ENCODE measurements around the gene LRIG2. TPM values are rescaled to one million over a fixed set of nuclear protein-coding genes. Genes with fewer than 3 reads are reported as not detected.

LRIG2 gene
- polyA plus RNA-seq, 3 donors = 0.93 to 12.7 (median 0.96) TPM

- no peaks in the 10 kb centered on the region for H3K9me3 ChIP-seq (replicated peaks in 1 of 2; ENCODE audit: control insufficient read depth in 1 of 2, insufficient read depth in 1 of 2, low read length in 2 of 2)
- H3K9ac ChIP-seq (ENCODE audit: insufficient read depth, low read length, poor library complexity, severe bottlenecking) = peak overlapping the region; percentile 51
- peak overlapping the region; percentile 15 to 77 for H3K27ac ChIP-seq (ENCODE audit: low read depth in 1 of 2, low read length in 2 of 2)
- H3K4me3 ChIP-seq (replicated peaks in 1 of 3; ENCODE audit: low read depth in 2 of 3, low read length in 3 of 3) = peak overlapping the region; percentile 34 to 74 (median 42)
- no peaks in the 10 kb centered on the region for H3K27me3 ChIP-seq (ENCODE audit: control insufficient read depth in 2 of 2, insufficient read depth in 2 of 2, low read length in 2 of 2)
- 40% methylated on average over 5 of the region's 13 CpGs for whole genome bisulfite sequencing (ENCODE audit: insufficient coverage)
- peaks cover 25 to 30% of the 10 kb centered on the region in 2 donors for H3K4me1 ChIP-seq (ENCODE audit: control insufficient read depth in 1 of 2, insufficient read depth in 2 of 2, low read length in 2 of 2)
- peaks cover 32% of the 10 kb centered on the region for H3K4me1 Mint-ChIP-seq
- H3K9me3 Mint-ChIP-seq = no peaks in the 10 kb centered on the region
- H3K27me3 Mint-ChIP-seq (ENCODE audit: low read depth in 3 of 3) = peaks cover 0 to 3% (median 2%) of the 10 kb centered on the region in 3 donors
- no peaks in the 10 kb centered on the region for H3K79me2 ChIP-seq (ENCODE audit: insufficient read depth, low read length)
- peak overlapping the region; percentile 79 to 93 for H3K4me3 Mint-ChIP-seq
- H3K36me3 ChIP-seq (replicated peaks in 1 of 2; ENCODE audit: control insufficient read depth in 1 of 2, insufficient read depth in 2 of 2, low read length in 2 of 2) = no peaks in the 10 kb centered on the region
- intact Hi-C loops (cut with micrococcal nuclease) = loop anchor here (5.0 to 10.0 kb wide), 2 partner anchors 534 to 541 kb away; no protein-coding TSS in a partner anchor
- peaks cover 0 to 2% of the 10 kb centered on the region in 2 donors for H3K36me3 Mint-ChIP-seq
- H3K4me2 ChIP-seq (replicated peaks; ENCODE audit: extremely low read depth, low read length, poor library complexity, severe bottlenecking) = peak overlapping the region; percentile 84
- peak; percentile 84 for TF ChIP-seq CTCF (IDR thresholded peaks at IDR 0.05)
- H3K27ac Mint-ChIP-seq = peak overlapping the region in 6 of 7 donors; percentile 68 to 86 (median 82)
- peak; percentile 30 to 66 (median 45) for DNase-seq
- no peaks in the 10 kb centered on the region for H4K20me1 ChIP-seq (ENCODE audit: insufficient read depth, low read length)
- H2AFZ ChIP-seq (ENCODE audit: insufficient read depth, low read depth, low read length, poor library complexity, severe bottlenecking) = peak overlapping the region; percentile 91
Measured at GRCh38 chr1:113140588-113141446, 67.8 kb downstream of the LRIG2 start.

- intact Hi-C loops (cut with micrococcal nuclease) = loop anchor here (5.0 to 10.0 kb wide), 2 partner anchors 533 to 540 kb away; no protein-coding TSS in a partner anchor
- Mint-ChIP-seq H3K27ac (peak overlapping the region in 1 of 7 donors; percentile 69), H3K36me3 (no peaks in the 10 kb centered on the region), H3K9me3 (no peaks in the 10 kb centered on the region), H3K27me3 (ENCODE audit: low read depth in 3 of 3) (peaks cover 0 to 3% (median 2%) of the 10 kb centered on the region in 3 donors), H3K4me3 (no peak overlapping the region), H3K4me1 (peaks cover 29% of the 10 kb centered on the region)
- no peak for TF ChIP-seq CTCF (IDR thresholded peaks at IDR 0.05)
- H3K27ac ChIP-seq (ENCODE audit: low read depth in 1 of 2, low read length in 2 of 2) = no peak overlapping the region
- H3K4me2 ChIP-seq (replicated peaks; ENCODE audit: extremely low read depth, low read length, poor library complexity, severe bottlenecking) = no peak overlapping the region
- H3K79me2 ChIP-seq (ENCODE audit: insufficient read depth, low read length) = no peaks in the 10 kb centered on the region
- DNase-seq = peak in 1 of 3 donors; percentile 35
- no peak overlapping the region for H3K4me3 ChIP-seq (replicated peaks in 1 of 3; ENCODE audit: low read depth in 2 of 3, low read length in 3 of 3)
- no peaks in the 10 kb centered on the region for H3K27me3 ChIP-seq (ENCODE audit: control insufficient read depth in 2 of 2, insufficient read depth in 2 of 2, low read length in 2 of 2)
- no CpG with 5 or more reads among the region's 4 CpGs for WGBS (ENCODE audit: insufficient coverage)
- H4K20me1 ChIP-seq (ENCODE audit: insufficient read depth, low read length) = no peaks in the 10 kb centered on the region
- peaks cover 25 to 28% of the 10 kb centered on the region in 2 donors for H3K4me1 ChIP-seq (ENCODE audit: control insufficient read depth in 1 of 2, insufficient read depth in 2 of 2, low read length in 2 of 2)
- H3K9me3 ChIP-seq (replicated peaks in 1 of 2; ENCODE audit: control insufficient read depth in 1 of 2, insufficient read depth in 1 of 2, low read length in 2 of 2) = no peaks in the 10 kb centered on the region
- H3K9ac ChIP-seq (ENCODE audit: insufficient read depth, low read length, poor library complexity, severe bottlenecking) = no peak overlapping the region
- H3K36me3 ChIP-seq (replicated peaks in 1 of 2; ENCODE audit: control insufficient read depth in 1 of 2, insufficient read depth in 2 of 2, low read length in 2 of 2) = no peaks in the 10 kb centered on the region
- H2AFZ ChIP-seq (ENCODE audit: insufficient read depth, low read depth, low read length, poor library complexity, severe bottlenecking) = no peak overlapping the region
Measured at GRCh38 chr1:113141650-113142473, 68.9 kb downstream of the LRIG2 start.

Measured in CD14-positive monocyte (primary cell).